ENCODE data around the gene DZIP3. TPM values are rescaled to one million over a fixed set of nuclear protein-coding genes. Genes with fewer than 3 reads are reported as not detected.
A peak's percentile ranks its signal among the peaks of the same experiment; 100 is the strongest.

DZIP3 gene
- total RNA-seq, 4 donors from 2014 or later: 3.6 to 7.7 (median 3.9) TPM

- no peak overlapping the region for H3K27ac ChIP-seq
- no peaks in the 10 kb centered on the region for H3K4me1 ChIP-seq
- TF ChIP-seq CTCF (IDR thresholded peaks at IDR 0.05): peak in 1 of 2 donors; percentile 20
- no peak for TF ChIP-seq POLR2A (IDR thresholded peaks at IDR 0.05)
- no peak for DNase-seq (ENCODE audit: low spot score in 2 of 2)
- H3K36me3 ChIP-seq: no peaks in the 10 kb centered on the region
- H3K4me3 ChIP-seq: no peak overlapping the region
- no peaks in the 10 kb centered on the region for H3K27me3 ChIP-seq
- no peaks in the 10 kb centered on the region for H3K9me3 ChIP-seq
- WGBS: 53% methylated on average over 4 of the region's 4 CpGs
Measured at GRCh38 chr3:108552267-108553159, 37.0 kb upstream of the DZIP3 start.

- Histone ChIP-seq H3K27me3 (no peaks in the 10 kb centered on the region), H3K9me3 (no peaks in the 10 kb centered on the region), H3K36me3 (no peaks in the 10 kb centered on the region), H3K27ac (no peak overlapping the region), H3K4me3 (no peak overlapping the region), H3K4me1 (no peaks in the 10 kb centered on the region)
- no peak for DNase-seq (ENCODE audit: low spot score in 2 of 2)
- TF ChIP-seq EP300 (IDR thresholded peaks at IDR 0.05) (no peak), POLR2AphosphoS5 (IDR thresholded peaks at IDR 0.05) (no peak), CTCF (IDR thresholded peaks at IDR 0.05) (no peak), POLR2A (IDR thresholded peaks at IDR 0.05) (no peak)
Measured at GRCh38 chr3:108554229-108554628, 35.3 kb upstream of the DZIP3 start.

GRCh38 chr3:108554913-108555571 lies 34.5 kb upstream of the DZIP3 start:
- Histone ChIP-seq H3K27ac (no peak overlapping the region), H3K27me3 (no peaks in the 10 kb centered on the region), H3K4me3 (no peak overlapping the region), H3K36me3 (no peaks in the 10 kb centered on the region), H3K4me1 (no peaks in the 10 kb centered on the region), H3K9me3 (no peaks in the 10 kb centered on the region)
- 88% methylated on average over 3 of the region's 3 CpGs for WGBS
- TF ChIP-seq CTCF (IDR thresholded peaks at IDR 0.05) (no peak), EP300 (IDR thresholded peaks at IDR 0.05) (no peak), POLR2AphosphoS5 (IDR thresholded peaks at IDR 0.05) (no peak), POLR2A (IDR thresholded peaks at IDR 0.05) (no peak)
- DNase-seq (ENCODE audit: low spot score in 2 of 2): no peak

- H3K9me3 ChIP-seq: no peaks in the 10 kb centered on the region
- no peak overlapping the region for H3K27ac ChIP-seq
- H3K4me3 ChIP-seq: no peak overlapping the region
- TF ChIP-seq POLR2A (IDR thresholded peaks at IDR 0.05) (no peak), EP300 (IDR thresholded peaks at IDR 0.05) (no peak), POLR2AphosphoS5 (IDR thresholded peaks at IDR 0.05) (no peak), CTCF (IDR thresholded peaks at IDR 0.05) (no peak)
- DNase-seq (ENCODE audit: low spot score in 2 of 2): no peak
- H3K36me3 ChIP-seq: no peaks in the 10 kb centered on the region
- WGBS: 90% methylated on average over 2 of the region's 2 CpGs
- no peaks in the 10 kb centered on the region for H3K4me1 ChIP-seq
- no peaks in the 10 kb centered on the region for H3K27me3 ChIP-seq
Measured at GRCh38 chr3:108555966-108556581, 33.4 kb upstream of the DZIP3 start.

- Histone ChIP-seq H3K4me1 (no peaks in the 10 kb centered on the region), H3K36me3 (no peaks in the 10 kb centered on the region), H3K9me3 (no peaks in the 10 kb centered on the region), H3K27me3 (no peaks in the 10 kb centered on the region), H3K4me3 (no peak overlapping the region), H3K27ac (no peak overlapping the region)
- no peak for DNase-seq (ENCODE audit: low spot score in 2 of 2)
- TF ChIP-seq CTCF (IDR thresholded peaks at IDR 0.05) (no peak), POLR2A (IDR thresholded peaks at IDR 0.05) (no peak), EP300 (IDR thresholded peaks at IDR 0.05) (no peak), POLR2AphosphoS5 (IDR thresholded peaks at IDR 0.05) (no peak)
- 97% methylated on average over 2 of the region's 2 CpGs for WGBS
Measured at GRCh38 chr3:108562565-108562964, 27.0 kb upstream of the DZIP3 start.
